GM19452 (cell line): Measurements from ENCODE around the gene NTMT1.

ENCODE experiments used
- ATAC-seq: cut with Tn5 transposase; IDR thresholded peaks from one replicate; pipeline ENCODE4 v1.9.1; 2021; ENCODE audit not compliant: unreplicated experiment

Gene NTMT1

DNA sequence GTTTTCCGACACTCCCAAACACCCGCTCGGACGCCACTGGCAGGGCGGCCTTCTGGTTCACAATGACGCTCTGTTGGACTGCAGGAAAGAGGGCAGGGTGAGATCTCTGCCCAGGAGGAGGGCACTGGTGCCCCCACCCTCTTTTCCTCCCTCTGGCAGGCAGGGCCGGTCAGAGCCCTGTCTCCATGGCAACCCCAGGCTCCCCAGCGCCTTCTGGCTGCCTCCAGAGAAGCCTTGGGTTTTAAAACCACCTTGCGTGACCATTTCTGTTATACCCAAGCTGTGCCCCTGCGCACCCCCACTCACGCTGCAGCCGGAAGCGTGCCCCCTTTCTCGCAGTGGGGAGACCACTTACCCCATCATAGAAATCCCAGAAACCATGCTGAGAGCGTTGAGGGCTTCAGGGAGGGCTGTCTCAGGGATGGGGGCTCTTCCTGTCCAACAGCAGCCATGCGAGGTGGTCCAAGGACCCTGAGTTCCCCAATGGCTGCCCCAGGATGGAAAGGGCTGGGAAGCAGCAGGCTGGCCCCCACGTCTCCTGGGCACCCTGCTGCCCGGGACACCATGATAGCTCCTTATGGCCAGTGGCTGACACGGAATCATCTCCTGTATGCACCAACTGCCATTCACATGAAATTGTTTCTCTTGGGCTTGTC lies 12.3 kb upstream of the NTMT1 start:
- ATAC-seq, result no peak

DNA sequence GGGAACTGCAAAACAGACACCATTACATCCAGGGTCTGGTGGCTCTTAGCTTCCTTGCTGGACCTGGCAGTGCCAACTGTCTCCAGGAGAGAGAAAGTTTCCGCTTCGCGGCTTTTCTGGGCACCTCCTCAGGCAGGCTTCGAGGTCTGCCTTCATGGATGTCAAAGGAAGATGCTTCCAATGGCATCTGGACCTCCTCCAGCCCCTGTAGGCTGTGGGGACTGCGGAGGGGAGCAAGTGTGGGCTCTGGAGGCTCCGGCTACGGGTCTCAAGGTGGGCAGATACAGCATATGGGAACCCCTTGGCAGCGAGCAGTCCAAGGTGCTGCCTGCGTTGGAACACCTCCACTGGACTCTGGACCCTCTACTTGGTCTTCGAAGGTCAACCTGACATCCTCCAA lies 11.0 kb upstream of the NTMT1 start:
- no peak for ATAC-seq

DNA sequence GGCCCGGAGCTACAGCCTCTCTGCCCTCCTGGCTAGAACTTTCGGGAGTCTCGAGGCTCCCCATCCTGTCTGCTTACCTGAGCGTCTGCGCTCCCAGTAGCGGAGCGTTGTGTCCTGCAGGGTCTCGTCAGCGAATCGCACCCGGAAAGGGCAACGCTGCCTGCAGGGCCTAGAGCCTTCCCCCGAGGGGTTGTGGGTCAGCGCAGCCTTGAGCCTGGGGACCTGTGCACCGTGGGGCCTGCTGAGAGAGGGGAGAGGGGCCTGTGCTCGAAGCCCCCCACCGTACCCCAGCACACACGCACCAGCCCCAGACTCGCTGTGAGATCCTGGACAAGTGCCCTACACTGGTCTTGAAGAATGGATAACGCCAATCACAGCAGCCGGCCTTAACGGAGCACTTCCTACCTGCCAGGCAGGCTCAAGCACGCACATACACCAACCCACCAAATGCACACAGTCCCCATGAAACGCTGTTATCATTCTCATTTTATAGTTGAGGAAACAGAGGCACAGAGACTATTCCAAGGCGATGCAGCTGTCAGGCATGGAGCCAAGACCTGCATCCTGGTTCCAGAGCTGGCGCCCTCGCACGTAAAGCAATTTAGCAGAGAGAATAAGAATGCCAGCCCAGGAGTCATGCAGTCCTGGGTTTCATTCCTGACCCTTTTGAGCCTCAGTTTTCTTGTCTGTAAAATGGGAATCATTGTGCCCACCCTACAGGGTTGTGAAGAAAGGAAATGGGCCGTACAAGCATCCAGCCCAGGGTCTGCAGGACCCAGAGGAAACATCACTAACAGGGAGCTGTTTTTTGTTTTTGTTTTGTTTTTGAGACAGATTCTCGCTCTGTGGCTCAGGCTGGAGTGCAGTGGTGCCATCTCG lies 10.3 kb upstream of the NTMT1 start:
- no peak for ATAC-seq

DNA sequence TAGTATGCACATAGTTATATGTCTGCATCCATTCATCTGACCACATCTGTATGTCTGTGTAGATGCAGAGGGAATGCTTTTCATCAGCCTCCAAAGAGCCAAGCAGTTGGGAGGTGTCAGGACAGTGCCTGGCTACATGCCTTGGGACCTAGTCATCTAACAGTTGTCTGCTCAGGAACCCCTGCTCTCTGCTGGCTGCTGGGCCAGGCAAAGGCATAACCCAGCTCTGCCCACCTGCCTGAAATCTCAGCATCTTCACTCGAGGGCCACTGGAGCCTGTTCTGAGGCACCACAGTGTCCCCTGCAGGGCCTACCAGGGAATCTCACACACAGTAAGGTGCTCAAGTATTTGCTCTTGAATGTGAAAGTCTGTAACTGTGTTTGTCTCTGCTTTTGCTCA lies 8.8 kb upstream of the NTMT1 start:
- ATAC-seq, result no peak

DNA sequence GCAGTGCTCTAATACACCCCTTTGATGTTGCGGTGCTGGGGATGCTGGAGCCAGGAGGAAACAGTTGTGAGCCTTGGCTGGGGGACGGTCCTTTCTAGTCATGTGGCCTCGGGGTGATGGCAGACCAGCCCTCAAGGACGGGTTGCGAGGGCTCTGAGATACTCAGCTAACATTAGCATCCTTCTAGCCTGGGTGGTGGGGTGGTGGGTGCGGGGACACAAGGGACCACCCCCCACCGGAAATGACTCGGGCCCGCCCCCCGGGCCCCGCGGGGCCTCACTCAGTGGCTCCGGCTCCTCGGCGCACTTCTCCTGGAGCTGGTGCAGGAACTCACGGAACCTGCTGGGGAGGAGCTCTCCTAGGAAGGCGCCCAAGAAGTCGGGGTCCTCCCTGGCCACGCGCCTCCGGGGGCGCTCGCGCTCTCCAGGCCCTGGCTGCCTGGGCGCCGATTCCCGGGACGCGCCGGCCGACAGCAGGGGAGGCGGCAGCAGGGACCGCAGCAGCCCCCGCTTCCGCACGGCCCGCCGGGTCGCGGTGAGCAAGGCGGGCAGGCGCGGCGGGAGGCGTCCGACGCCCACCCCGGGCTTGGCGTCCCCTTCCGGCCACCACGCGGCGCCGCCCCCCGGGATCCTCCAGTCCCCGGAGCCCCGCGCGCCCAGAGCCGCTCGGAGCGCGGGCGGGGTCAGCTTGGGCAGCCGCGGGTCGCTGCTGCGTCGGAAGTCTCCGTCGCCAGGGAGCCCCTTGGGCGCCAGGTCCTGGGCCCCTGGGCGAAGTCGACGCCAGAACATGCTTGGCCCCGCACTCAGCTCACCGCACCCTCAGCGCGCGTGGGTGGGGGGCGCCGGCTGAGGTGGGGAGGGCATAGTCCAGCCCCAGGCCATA lies 5.9 kb upstream of the NTMT1 start:
- ATAC-seq, result no peak

DNA sequence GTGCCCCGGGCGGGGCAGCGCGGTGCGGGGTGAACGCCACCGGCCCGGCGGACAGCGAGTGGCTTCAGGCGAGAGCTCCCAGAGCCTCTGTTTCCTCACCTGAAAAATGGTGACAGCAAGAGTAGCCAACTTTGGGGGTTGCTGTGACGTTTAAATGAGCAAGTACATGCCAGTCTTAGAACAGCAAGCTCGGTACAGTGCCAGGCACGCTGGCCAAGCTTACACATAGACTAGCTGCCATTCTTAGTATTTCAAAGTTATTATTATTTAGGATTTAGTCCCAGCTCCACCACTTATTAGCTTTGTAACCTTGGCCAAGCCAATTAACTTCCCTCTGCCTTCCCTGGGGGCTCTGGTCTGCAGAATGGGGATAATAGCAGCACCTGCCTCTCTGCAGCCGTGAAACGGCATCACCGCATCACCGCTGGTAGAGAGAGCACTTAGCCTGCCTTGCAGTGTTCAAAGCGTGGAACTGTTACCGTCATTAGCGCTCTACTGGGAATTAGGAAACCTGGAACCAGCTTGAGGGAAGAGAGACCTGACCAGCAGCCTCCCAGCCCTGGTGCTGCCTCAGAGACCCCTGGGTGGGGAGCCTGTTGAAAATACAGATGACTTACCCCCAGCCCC lies 5.2 kb upstream of the NTMT1 start, which contains the start of gene C9orf50:
Gene C9orf50, minus strand, starts transcription at position 433 of the 627 bp plus-strand sequence. CDS start 527 bp downstream, outside the sequence.
- ATAC-seq, result no peak

DNA sequence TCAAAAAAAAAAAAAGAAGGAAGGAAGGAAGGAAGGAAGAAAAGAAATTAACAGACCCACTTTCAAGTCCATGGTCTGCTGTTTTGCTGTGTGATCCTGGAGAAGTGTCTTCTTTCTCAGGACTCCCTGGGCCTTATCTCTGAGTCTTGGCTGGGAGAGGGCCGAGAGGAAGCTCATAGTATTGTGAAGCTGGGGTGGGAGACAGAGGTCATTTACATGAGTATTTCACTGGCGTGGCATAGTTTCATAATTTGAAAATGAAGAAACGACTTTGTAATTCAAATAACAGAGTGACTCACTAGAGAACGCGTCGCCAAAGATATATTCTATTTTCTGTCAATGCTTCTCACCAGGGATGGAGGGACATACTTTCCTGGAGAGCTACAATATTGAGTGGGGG lies 2.6 kb upstream of the NTMT1 start:
- no peak for ATAC-seq

DNA sequence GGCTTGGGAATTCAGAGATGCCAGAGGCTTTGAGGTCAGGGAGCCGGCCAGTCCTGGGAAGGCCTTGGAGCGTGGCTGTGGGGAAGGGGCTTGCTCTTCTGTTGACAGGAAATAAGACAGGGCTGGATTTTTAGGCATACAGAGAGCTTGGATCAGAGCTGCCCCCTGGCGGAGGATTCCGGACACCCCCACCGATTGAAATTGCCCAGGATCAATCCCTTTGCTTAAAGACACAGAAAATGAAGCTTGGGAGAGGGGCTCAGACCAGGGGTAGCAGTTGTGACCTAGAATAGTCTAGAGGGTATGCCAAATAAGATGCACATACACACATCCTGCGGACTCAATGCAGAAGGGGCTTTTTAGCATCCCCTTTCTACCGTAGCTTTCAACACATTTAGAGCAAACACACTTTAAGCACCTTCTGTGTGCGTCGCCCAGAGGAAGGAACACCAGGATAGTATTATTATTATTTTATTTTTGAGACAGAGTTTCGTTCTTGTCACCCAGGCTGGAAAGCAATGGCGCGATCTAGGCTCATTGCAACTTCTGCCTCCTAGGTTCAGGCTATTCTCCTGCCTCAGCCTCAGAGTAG lies 1.7 kb upstream of the NTMT1 start:
- ATAC-seq, result no peak

DNA sequence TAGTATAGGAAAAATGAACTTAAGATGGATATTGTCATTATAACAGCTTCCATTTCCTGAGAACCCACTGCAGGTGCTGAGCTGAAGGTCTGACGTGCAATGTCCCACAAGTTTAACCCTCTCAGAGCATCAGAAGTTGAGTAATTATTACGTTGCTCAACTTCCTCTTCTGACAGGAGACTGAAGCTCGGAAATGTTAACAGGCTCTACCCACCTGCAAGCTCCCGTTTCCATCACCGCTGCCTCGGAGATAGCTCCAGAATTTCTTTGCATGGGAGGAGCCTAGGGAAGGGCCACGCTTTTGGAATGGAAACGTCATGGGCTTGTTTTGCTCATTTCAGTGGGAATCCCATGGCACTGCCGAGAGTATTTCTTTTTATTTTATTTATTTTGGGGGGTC lies 1.0 kb upstream of the NTMT1 start:
- ATAC-seq, result no peak

DNA sequence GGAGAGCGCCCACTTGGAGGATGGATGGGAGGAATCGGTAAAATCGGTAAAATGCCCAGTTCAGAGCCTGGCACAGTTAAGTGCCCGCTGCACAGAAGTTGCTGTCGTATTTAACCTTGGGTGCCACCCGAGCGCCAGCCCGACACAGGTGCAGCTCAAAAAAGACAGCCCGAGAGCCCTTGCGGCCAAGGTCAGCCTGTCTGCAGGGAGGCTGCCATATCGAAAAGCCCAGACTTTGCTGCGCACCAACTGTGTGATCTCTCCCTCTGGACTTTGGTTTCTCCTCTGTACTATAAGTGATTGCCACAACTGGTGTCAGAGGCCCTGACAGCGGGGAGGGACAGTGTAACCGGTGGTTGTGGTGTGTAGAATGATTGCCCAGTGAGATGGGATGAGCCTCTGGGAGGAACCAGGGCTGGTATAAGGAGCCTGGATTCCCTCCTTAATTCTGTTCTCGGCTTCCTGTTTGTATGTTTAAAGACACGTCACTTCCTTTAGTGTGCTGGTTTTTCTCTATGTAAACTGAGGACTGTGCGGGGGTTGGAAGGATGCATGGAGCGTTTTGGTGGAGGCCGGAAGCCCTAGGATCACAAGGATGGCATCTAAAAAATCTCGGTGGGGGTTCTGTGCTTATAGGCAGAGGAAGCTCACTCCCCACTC lies 792 bp downstream of the NTMT1 start:
- peak; percentile 23 for ATAC-seq

DNA sequence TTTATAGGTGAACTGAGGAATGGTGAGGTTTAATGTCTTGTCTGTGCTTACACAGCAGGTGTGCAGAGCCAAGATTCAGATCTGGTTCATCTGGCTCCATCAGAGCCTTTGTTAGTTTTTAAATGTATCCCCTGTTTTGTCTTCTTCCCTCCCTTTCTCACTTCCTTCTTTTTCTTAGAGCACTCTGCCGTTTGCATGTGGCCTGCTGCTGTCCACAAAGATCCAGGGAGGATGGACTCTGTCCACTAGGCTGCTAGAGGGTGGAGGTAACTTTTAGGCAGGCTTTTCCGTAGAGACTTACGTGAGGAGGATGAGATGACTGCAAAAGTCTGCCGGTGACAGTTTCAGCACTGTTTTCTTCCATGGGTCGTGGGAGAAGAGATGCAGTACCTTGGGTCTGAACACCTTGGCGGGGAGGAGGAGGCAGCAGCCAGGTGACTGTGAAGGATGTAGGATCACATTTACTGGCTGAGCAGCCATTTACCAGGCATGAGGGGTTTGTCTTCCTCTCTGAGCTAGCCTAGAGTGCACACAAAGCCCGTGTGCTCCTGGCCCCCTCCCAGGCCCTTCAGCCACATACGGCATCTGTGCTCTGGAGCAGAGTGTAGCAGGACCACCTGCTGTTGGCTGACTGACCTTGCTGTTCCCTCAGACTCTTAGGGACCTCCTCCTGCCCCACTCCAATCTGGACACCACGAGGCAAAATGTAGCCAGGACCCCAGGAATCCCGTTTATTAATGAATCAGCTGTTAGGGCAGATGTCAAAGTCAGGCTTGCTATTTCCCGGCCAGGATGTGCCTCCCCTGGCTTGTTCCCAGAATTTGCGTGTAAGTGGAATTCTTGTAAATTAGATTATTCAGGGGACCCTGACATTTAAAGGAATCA lies 1.8 kb downstream of the NTMT1 start:
- no peak for ATAC-seq

DNA sequence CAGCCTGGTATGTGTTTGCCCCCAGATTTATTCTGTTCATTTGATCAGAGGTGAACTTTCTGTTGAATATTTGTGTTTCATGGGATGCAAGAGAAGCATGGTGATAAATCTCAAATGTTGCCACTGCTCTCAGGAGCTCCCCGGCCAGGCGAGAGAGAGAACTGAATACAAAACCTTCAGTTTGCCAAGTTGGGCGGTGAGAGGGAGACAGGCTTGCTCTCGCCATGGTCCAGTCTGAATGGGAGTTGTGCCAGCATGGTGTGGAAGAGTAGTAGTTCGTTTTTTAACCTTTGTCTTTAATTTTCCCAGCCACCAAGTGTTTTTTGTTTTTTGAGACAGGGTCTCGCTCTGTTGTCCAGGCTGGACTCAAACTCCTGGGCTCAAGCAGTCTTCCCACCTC lies 2.7 kb downstream of the NTMT1 start:
- no peak for ATAC-seq

DNA sequence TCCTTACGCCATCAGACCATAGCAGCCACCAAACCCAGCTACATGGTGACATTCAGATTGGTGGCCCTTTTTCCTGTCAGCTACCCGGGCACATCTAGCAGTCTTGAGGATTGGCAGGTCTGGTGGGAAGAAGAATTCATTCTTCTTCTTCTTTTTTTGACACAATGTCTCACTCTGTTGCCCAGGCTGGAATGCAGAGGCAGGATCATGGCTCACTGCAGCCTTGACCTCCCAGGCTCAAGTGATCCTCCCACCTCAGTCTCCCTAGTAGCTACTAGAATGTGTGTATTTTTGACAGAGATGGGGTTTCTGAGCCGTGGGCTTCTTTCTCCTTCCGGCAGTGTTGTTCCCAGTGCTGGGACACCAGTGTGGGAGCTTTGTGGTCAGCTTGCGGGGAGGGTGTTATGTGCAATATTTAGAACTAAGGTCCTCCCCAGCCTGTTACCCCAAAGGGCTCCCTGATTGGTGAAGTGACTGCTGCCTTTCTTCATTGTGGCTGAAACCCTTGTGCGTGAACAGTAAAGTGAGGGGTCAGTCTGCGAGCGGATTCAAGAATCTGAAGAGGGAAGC lies 3.4 kb downstream of the NTMT1 start:
- ATAC-seq, result no peak

DNA sequence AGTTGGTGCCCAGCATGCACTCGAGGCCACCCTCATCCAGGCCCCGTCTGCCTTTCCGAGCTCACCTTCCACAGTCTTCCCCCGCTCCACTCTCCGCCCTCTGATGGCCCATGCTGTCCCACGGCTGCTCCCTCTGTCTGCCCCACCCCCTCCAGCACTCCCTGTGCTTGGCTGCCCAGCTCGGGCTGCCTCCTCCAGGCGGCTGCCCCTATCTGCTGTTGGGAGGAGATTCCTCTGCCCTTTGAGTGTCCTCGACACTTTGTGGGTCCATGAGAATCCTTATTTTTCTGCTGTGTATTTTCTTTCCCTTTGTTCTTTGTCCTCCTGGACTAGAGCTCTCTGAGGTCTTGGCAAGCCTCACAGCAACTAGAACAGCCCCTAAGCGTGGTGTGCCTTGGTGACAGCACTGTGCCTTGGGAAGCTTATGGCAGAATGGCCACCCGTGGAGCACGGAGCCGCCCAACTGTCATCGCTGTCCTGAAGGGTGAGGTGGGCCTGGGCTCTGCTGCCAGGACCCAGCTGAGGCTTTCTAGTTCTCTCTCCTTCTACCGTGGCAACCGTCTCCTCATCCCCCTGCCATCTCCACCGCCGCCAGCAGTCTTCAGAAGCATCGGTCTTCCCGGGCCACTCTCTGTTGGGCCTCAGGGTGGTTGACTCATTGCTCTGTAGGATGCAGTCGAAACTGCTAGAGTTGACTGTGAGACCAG lies 5.2 kb downstream of the NTMT1 start:
- ATAC-seq, result no peak

DNA sequence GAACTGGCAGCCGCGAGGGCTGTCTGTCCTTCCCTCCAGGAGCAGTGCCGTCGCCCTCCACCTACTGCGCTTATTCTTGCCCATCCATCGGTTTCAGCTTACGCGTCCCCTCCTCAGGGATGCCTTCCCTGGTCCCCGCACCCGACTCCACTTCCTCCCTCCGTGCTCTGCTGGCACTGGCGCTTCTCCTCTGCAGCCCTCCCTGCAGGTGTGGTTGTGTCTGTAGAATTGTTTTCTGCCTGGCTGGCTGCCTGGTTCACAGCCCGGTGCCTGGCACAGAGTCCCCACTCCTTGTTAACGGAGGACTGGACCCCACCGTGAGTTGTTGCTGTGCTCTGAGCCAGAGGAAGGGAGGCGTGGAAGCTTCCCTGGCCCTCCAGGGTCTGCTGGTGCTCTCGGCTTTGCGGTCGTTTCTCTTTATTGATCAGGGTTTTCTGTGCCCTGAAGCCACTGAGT lies 5.7 kb downstream of the NTMT1 start:
- ATAC-seq, result no peak

DNA sequence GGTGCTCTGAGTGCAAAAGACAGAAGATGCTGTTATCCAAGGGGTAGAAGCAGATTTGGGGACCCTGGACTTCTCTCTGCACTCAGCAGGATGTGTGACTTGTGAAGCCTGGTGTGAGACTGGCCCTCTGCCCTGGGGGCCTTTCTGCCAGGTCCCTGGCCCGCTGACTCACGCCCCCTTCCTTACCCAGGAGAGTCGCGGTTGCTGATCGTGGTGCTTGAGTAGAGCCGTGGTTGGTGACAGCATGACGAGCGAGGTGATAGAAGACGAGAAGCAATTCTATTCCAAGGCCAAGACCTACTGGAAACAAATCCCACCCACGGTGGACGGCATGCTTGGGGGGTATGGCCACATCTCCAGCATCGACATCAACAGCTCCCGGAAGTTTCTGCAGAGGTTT lies 6.5 kb downstream of the NTMT1 start:
- no peak for ATAC-seq

DNA sequence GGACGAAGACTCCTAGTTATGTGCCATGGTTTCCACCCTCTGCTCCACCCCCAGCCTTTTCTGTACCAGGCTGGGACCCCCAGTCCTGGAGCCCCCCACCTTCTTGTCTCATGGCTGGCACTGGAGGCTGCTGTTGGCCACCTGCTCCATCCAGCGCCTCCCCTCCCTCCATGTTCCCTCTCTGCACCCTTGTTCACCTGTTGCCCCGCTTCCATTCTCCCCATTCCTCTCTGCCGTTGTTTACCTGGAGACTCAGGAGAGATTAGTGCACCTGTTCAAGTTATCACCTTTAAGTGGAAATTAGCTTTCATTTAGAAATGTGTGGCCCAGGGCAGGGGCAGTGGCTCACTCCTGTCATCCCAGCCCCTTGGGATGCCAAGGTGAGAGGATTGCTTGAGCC lies 7.2 kb downstream of the NTMT1 start:
- no peak for ATAC-seq

DNA sequence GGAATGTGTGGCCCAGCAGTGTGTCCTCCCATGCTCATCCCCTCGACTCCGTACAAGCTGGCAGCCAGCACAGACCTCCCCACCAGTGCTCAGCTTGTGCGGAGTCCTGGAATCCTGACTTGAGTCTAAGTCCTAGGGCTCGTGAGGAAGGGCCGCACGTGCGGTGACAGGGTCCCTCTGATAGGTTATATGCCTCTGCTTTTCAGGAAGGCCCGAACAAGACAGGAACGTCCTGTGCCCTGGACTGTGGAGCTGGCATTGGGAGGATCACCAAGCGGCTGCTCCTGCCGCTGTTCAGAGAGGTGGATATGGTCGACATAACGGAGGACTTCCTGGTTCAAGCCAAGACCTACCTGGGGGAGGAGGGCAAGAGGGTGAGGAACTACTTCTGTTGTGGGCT lies 7.9 kb downstream of the NTMT1 start:
- ATAC-seq, result no peak
